Activated CD8-positive, alpha-beta T cell treated with anti-CD3 and anti-CD28 coated beads, Interleukin-2, amount 10 ng/mL, durations not matched to agents 7 days and 5 days (primary cell): ENCODE results near the gene NUP62CL. TPM values are rescaled to one million over a fixed set of nuclear protein-coding genes. Genes with fewer than 3 reads are reported as not detected.
A peak's percentile ranks its signal among the peaks of the same experiment; 100 is the strongest.
"Not testable (repeated sequence)": the region's sequence is repeated elsewhere in the genome, so short reads cannot be mapped to it uniquely, and the experiment has no call there.

ENCODE experiments used
- ATAC-seq: fragments of 150-1000 bp; cut with Tn5 transposase; one replicate; pipeline ENCODE4 v1.10.0; 2021; ENCODE audit warnings: moderate library complexity
- CTCF ChIA-PET: fragments of 350-600 bp; sonication (Branson Sonifier 250); formaldehyde crosslinking; loops from one replicate; lab custom pipeline; 2021; ENCODE audit warnings: antibody characterized with exemption; lab: Charles Lee
- POLR2A ChIA-PET: fragments of 350-600 bp; sonication (Branson Sonifier 250); formaldehyde crosslinking; loops from one replicate; lab custom pipeline; 2021; ENCODE audit warnings: antibody characterized with exemption; lab: Charles Lee
- DNase-seq: peaks from one replicate; pipeline ENCODE4 v3.0.0-alpha.2; 2020
- H3K27ac Mint-ChIP-seq: one replicate; pipeline ENCODE4 v1.8.0; 2021; ENCODE audit warnings: mild to moderate bottlenecking, mixed read lengths
- H3K27me3 Mint-ChIP-seq: one replicate; pipeline ENCODE4 v1.8.0; 2021; ENCODE audit warnings: low read depth, mixed read lengths
- H3K36me3 Mint-ChIP-seq: one replicate; pipeline ENCODE4 v1.8.0; 2021; ENCODE audit warnings: low read depth, mixed read lengths
- H3K4me1 Mint-ChIP-seq: one replicate; pipeline ENCODE4 v1.8.0; 2021; ENCODE audit warnings: low read depth, mixed read lengths
- H3K4me3 Mint-ChIP-seq: one replicate; pipeline ENCODE4 v1.8.0; 2021; ENCODE audit warnings: mild to moderate bottlenecking, mixed read lengths
- H3K9me3 Mint-ChIP-seq: one replicate; pipeline ENCODE4 v1.8.0; 2022; ENCODE audit warnings: mixed read lengths; ENCODE audit not compliant: insufficient read depth
- total RNA-seq, 2 experiments: library from RNA; stranded (reverse); gene quantifications; one replicate each; pipeline ENCODE4 v1.2.3, GENCODE V29; 2021

The NUP62CL gene, protein sequence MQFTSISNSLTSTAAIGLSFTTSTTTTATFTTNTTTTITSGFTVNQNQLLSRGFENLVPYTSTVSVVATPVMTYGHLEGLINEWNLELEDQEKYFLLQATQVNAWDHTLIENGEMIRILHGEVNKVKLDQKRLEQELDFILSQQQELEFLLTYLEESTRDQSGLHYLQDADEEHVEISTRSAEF
- 1 to 10 TPM; 1.2 to 1.5 TPM for total RNA-seq

GRCh38 chrX:107205770-107206696, at the start of gene NUP62CL, which contains the start of gene DNAAF6:
TSS of gene NUP62CL (minus strand) at chrX:107206433. CDS start at chrX:107175146, 31,287 bp downstream.
TSS of gene DNAAF6 (plus strand) at chrX:107206611. CDS start at chrX:107212876, 6,265 bp downstream.
- ATAC-seq (peak; percentile 94), DNase-seq (peak; percentile 71)
- POLR2A ChIA-PET = no interaction called here
- Mint-ChIP-seq H3K4me1 (peaks cover 2% of the 10 kb centered on the region), H3K27me3 (no peaks in the 10 kb centered on the region), H3K27ac (no peak within 1 kb of the TSS), H3K4me3 (peak within 1 kb of the TSS; percentile 78), H3K9me3 (no peaks in the 10 kb centered on the region), H3K36me3 (no peaks in the 10 kb centered on the region)
- CTCF ChIA-PET = no interaction called here

DNA sequence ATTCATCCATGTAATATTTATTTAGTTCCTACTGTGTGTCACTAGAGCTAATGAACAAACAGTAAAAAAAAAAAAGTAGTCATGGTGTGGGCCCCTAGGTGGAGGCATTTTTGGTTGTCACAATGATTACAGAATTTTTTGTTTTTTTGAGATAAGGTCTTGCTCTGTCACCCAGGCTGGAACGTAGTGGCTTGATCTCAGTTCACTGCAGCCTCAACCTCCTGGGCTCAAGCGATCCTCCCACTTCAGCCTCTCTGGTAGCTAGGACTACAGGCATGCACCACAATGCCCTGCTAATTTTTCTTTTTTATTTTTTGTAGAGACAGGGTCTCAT, 22.2 kb upstream of the NUP62CL start:
- ChIA-PET CTCF (no interaction called here), POLR2A (no interaction called here)
- H3K4me3 Mint-ChIP-seq = no peak overlapping the region

GRCh38 chrX:107227780-107228485, 21.7 kb upstream of the NUP62CL start:
- no peak overlapping the region for H3K27ac Mint-ChIP-seq
- H3K4me1 Mint-ChIP-seq = no peaks in the 10 kb centered on the region
- ChIA-PET POLR2A (no interaction called here), CTCF (no interaction called here)
- no peaks in the 10 kb centered on the region for H3K27me3 Mint-ChIP-seq
- no peak for ATAC-seq
- no peaks in the 10 kb centered on the region for H3K36me3 Mint-ChIP-seq
- no peaks in the 10 kb centered on the region for H3K9me3 Mint-ChIP-seq
- DNase-seq = no peak
- H3K4me3 Mint-ChIP-seq = no peak overlapping the region

More for the DNA sequence above, 22.2 kb upstream of the NUP62CL start:
- ATAC-seq = no peak
- H3K27ac Mint-ChIP-seq = no peak overlapping the region
- H3K27me3 Mint-ChIP-seq = no peaks in the 10 kb centered on the region
- no peaks in the 10 kb centered on the region for H3K36me3 Mint-ChIP-seq
- H3K9me3 Mint-ChIP-seq = no peaks in the 10 kb centered on the region
- DNase-seq = no peak
- no peaks in the 10 kb centered on the region for H3K4me1 Mint-ChIP-seq

- Mint-ChIP-seq H3K27me3 (no peaks in the 10 kb centered on the region), H3K36me3 (no peaks in the 10 kb centered on the region), H3K9me3 (no peaks in the 10 kb centered on the region)
Measured at GRCh38 chrX:107226757-107227156, 20.5 kb upstream of the NUP62CL start.

DNA sequence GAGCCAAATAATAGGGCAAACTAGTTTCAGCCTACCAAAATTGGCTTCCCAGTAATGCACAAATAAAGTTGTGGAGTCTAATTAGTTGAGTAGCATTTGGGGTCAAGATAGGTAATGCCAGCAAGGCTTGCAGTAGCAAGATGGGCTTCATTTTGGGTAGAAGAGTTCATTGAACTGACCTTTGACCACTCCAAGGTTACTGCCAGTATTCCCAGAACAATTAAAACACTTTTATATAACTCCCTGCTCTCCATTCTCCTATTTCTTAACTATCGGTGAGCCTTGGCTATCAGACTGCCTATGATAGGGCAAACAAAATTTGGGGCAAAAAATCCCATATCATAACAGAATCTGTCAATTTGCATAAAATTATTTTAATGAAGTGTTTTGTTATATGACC, 7.2 kb upstream of the NUP62CL start:
- DNase-seq (no peak), ATAC-seq (no peak)
- Mint-ChIP-seq H3K27me3 (peaks cover 7% of the 10 kb centered on the region), H3K4me1 (no peaks in the 10 kb centered on the region), H3K4me3 (no peak overlapping the region), H3K9me3 (no peaks in the 10 kb centered on the region), H3K36me3 (no peaks in the 10 kb centered on the region), H3K27ac (no peak overlapping the region)
- POLR2A ChIA-PET = no interaction called here
- CTCF ChIA-PET = no interaction called here

More at GRCh38 chrX:107226757-107227156, 20.5 kb upstream of the NUP62CL start:
- CTCF ChIA-PET = no interaction called here
- Mint-ChIP-seq H3K27ac (no peak overlapping the region), H3K4me1 (no peaks in the 10 kb centered on the region), H3K4me3 (no peak overlapping the region)
- DNase-seq (no peak), ATAC-seq (no peak)
- POLR2A ChIA-PET = no interaction called here

- no peak overlapping the region for H3K4me3 Mint-ChIP-seq
- no peak overlapping the region for H3K27ac Mint-ChIP-seq
- H3K27me3 Mint-ChIP-seq = no peaks in the 10 kb centered on the region
- ChIA-PET POLR2A (no interaction called here), CTCF (no interaction called here)
- no peak for DNase-seq
- no peak for ATAC-seq
- H3K9me3 Mint-ChIP-seq = no peaks in the 10 kb centered on the region
- H3K36me3 Mint-ChIP-seq = no peaks in the 10 kb centered on the region
- peaks cover 2% of the 10 kb centered on the region for H3K4me1 Mint-ChIP-seq
Measured at GRCh38 chrX:107207943-107208342, 1.7 kb upstream of the NUP62CL start.

DNA sequence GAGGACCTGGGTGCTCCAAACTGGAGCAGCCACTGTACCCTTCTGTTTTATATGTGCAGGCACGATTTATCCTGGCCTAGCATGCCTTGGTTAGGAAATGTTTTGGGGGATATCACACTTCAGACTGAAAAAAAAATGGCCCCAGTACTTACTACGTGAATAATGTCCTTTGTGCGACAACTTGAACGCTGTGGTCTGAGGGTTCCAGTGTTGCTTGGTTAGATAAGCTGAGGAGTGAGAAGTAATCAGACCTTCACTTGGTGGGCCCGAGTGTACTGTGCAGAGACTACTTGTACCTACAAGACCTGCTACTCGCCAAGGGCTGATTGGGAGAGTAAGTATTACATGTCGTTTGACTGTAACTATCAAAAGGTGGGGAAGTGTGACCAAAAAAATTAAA, 856 bp upstream of the NUP62CL start:
- Mint-ChIP-seq H3K27me3 (no peaks in the 10 kb centered on the region), H3K36me3 (no peaks in the 10 kb centered on the region), H3K4me1 (peaks cover 2% of the 10 kb centered on the region), H3K9me3 (no peaks in the 10 kb centered on the region), H3K27ac (no peak overlapping the region), H3K4me3 (no peak overlapping the region)
- no peak for DNase-seq
- no peak for ATAC-seq
- ChIA-PET POLR2A (no interaction called here), CTCF (no interaction called here)

DNA sequence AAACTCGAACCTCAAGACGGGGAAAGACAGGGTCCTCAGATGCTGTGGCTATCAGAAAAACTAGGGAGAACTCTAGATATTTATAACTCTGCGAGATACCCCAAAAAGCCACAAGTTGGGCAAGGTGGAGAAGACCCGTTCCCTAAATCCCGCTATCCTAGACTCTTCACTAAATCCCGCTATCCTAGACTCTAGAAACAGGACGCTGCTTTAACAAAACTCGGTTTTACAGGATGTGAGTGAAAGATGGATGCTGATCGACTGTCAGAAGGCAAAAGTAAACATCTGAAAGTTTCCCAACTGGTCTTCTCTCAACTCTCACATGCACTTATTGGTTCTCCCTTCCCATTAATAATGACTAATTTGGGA, 448 bp upstream of the NUP62CL start:
- ATAC-seq = no peak
- H3K27ac Mint-ChIP-seq = no peak overlapping the region

DNA sequence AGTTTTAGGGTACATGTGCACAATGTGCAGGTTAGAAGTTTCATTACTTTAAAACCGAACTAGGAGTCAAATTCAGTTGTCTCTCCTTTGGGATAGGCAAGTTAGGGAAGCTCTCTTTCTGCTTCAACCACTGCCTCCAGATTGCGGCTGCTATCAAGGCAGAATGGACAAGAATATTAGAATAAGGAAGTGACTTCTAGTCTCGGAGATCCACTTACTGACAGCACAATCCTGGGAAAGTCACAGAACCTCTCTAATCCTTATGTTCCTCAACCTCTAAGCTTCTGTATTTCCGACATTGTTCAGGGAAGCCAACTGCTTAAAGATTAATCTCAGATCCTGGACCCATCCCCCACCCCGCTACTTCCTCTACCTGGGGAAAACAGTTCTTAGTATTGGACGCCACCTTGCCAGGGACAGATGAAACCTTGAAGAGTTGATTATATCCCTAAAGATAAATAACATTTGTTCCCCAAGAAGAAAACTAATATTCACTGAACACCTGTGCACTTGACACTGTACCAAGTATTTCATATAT, 2.1 kb downstream of the NUP62CL start:
- no peak for ATAC-seq
- Mint-ChIP-seq H3K27me3 (no peaks in the 10 kb centered on the region), H3K4me1 (peaks cover 2% of the 10 kb centered on the region), H3K9me3 (no peaks in the 10 kb centered on the region), H3K4me3 (no peak overlapping the region), H3K36me3 (no peaks in the 10 kb centered on the region), H3K27ac (no peak overlapping the region)
- no peak for DNase-seq
- ChIA-PET POLR2A (interaction anchor here (0.7 kb wide), 1 partner anchor 868 kb away, joined by 6 read pairs; no protein-coding TSS in a partner anchor), CTCF (no interaction called here)

More for the DNA sequence above, 448 bp upstream of the NUP62CL start:
- peak overlapping the region; percentile 78 for H3K4me3 Mint-ChIP-seq
- no peaks in the 10 kb centered on the region for H3K27me3 Mint-ChIP-seq
- POLR2A ChIA-PET = no interaction called here
- no peaks in the 10 kb centered on the region for H3K36me3 Mint-ChIP-seq
- no peaks in the 10 kb centered on the region for H3K9me3 Mint-ChIP-seq
- CTCF ChIA-PET = no interaction called here
- peaks cover 2% of the 10 kb centered on the region for H3K4me1 Mint-ChIP-seq
- DNase-seq = no peak

GRCh38 chrX:107199491-107199890, 6.7 kb downstream of the NUP62CL start:
- Mint-ChIP-seq H3K4me1 (no peaks in the 10 kb centered on the region), H3K27ac (no peak overlapping the region)
- POLR2A ChIA-PET = no interaction called here

GRCh38 chrX:107198074-107198473, 8.2 kb downstream of the NUP62CL start:
- ATAC-seq, H3K27me3 Mint-ChIP-seq, H3K4me1 Mint-ChIP-seq, H3K27ac Mint-ChIP-seq, H3K4me3 Mint-ChIP-seq, H3K9me3 Mint-ChIP-seq, DNase-seq, POLR2A ChIA-PET, CTCF ChIA-PET, H3K36me3 Mint-ChIP-seq: not testable (repeated sequence)

More at GRCh38 chrX:107199491-107199890, 6.7 kb downstream of the NUP62CL start:
- Mint-ChIP-seq H3K4me3 (no peak overlapping the region), H3K36me3 (no peaks in the 10 kb centered on the region), H3K27me3 (no peaks in the 10 kb centered on the region), H3K9me3 (no peaks in the 10 kb centered on the region)
- CTCF ChIA-PET = no interaction called here
- no peak for DNase-seq
- ATAC-seq = no peak
